ENCODE data around the gene UNC119. TPM values are rescaled to one million over a fixed set of nuclear protein-coding genes. Genes with fewer than 3 reads are reported as not detected.

UNC119 gene
- total RNA-seq, 1 donor from 2014 or later = 21.9 TPM

DNA sequence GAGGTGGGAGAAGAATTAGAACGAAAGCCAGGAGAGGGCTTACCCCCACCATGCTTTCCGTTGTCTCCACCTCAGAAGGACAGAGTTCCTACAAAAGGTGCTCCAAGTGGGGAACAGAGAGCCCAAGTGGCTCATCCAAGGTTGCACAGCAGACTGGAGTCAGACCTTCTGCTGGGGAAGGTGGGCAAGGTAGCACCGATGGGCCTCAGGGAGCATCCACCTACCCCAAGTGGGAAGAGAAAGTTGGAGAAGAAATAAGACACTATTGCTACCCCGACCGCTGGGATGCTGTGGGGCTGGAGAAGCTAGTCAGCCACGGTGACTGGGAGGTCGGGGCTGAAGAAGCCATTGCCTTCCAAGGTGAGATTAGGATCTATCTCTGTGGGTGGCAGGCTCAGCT, 21.5 kb downstream of the UNC119 start:
- TF ChIP-seq, protein P1, sequence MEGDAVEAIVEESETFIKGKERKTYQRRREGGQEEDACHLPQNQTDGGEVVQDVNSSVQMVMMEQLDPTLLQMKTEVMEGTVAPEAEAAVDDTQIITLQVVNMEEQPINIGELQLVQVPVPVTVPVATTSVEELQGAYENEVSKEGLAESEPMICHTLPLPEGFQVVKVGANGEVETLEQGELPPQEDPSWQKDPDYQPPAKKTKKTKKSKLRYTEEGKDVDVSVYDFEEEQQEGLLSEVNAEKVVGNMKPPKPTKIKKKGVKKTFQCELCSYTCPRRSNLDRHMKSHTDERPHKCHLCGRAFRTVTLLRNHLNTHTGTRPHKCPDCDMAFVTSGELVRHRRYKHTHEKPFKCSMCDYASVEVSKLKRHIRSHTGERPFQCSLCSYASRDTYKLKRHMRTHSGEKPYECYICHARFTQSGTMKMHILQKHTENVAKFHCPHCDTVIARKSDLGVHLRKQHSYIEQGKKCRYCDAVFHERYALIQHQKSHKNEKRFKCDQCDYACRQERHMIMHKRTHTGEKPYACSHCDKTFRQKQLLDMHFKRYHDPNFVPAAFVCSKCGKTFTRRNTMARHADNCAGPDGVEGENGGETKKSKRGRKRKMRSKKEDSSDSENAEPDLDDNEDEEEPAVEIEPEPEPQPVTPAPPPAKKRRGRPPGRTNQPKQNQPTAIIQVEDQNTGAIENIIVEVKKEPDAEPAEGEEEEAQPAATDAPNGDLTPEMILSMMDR (IDR thresholded peaks at IDR 0.05; ENCODE audit: insufficient read depth, low read length, severe bottlenecking) = no peak
- DNase-seq (ENCODE audit: low read depth) (no peak), FAIRE-seq (no peak)
- no peak overlapping the region for H3K4me3 ChIP-seq (ENCODE audit: low read depth, low read length)
- H3K27me3 ChIP-seq (ENCODE audit: control insufficient read depth, insufficient read depth, low read length) = no peaks in the 10 kb centered on the region
- peaks cover 1% of the 10 kb centered on the region for H3K36me3 ChIP-seq (ENCODE audit: control insufficient read depth, insufficient read depth, low read length)

DNA sequence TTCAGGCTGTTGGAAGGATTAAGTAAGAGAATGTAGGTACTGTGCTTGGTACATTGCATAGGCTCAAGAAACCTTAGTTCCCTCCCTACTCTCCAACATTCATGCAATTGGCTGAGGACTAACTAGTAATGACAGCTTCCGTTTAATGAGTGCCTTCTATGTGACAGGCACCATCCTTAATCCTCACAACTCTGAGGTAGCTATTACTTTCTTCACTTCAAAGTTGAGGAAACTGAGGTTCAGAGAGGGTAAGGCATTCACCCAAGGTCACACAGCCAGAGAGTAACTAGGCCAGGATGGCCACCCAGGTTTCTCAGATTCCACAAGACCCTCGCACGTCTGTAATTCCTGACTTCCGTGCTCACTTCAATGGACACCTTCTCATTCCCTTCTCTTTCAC, 22.2 kb downstream of the UNC119 start:
- DNase-seq (ENCODE audit: low read depth) = no peak
- H3K4me3 ChIP-seq (ENCODE audit: low read depth, low read length) = no peak overlapping the region
- no peaks in the 10 kb centered on the region for H3K27me3 ChIP-seq (ENCODE audit: control insufficient read depth, insufficient read depth, low read length)
- FAIRE-seq = no peak
- H3K36me3 ChIP-seq (ENCODE audit: control insufficient read depth, insufficient read depth, low read length) = peaks cover 1% of the 10 kb centered on the region
- TF ChIP-seq, protein P1 (IDR thresholded peaks at IDR 0.05; ENCODE audit: insufficient read depth, low read length, severe bottlenecking) = no peak

DNA sequence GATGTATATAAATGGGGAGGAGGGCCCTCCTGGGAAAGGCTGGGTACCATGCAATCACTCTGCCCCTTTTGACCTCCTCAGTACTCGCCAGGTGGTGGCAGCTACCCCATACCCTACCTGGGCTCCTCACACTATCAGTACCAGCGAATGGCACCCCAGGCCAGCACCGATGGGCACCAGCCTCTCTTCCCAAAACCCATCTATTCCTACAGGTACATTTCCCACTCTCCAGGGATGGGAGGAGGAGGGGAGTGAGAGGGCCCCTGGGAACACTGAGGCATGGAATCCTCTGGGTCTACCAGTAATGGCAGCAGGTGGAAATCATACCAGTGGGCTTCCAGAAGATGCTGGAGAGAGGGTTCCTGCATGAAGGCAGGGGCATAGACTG, 23.4 kb downstream of the UNC119 start:
- FAIRE-seq = no peak
- TF ChIP-seq, protein P1 (IDR thresholded peaks at IDR 0.05; ENCODE audit: insufficient read depth, low read length, severe bottlenecking) = no peak
- DNase-seq (ENCODE audit: low read depth) = no peak
- Histone ChIP-seq H3K4me3 (ENCODE audit: low read depth, low read length) (no peak overlapping the region), H3K27me3 (ENCODE audit: control insufficient read depth, insufficient read depth, low read length) (no peaks in the 10 kb centered on the region), H3K36me3 (ENCODE audit: control insufficient read depth, insufficient read depth, low read length) (no peaks in the 10 kb centered on the region)

DNA sequence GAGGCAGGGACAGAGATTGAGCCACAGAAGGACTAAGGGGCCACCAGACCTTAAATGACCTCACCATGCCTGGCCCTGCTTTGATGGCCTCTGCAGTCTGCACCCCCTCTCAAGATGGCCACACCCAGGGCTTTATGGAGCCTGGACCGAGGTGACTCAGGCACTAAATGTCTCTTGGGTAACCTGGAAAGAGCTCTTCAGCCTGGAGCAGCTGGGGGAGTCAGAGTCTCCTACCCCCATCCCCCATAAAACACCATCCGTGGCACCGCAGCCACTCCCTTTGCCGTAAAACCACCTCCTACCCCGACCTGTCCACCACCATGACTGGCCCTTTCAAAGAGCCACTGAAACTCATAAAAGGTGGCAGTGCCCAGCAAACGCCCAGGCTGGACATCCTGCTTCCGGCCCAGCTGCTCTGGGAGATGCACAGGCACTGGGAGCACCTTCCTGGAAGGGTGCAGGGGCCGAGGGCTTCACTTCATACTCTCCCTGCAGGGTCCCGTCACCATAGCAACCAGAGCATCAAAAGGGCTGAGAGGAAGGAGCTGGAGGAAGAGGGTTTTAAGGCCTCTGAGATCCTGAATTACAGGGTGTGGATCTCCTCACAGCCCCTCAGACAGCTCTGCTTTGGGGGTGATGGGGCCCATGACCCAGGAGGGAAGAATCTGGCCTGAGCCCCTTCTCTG, 24.0 kb downstream of the UNC119 start:
- peak; percentile 51 for DNase-seq (ENCODE audit: low read depth)
- Histone ChIP-seq H3K27me3 (ENCODE audit: control insufficient read depth, insufficient read depth, low read length) (no peaks in the 10 kb centered on the region), H3K4me3 (ENCODE audit: low read depth, low read length) (no peak overlapping the region), H3K36me3 (ENCODE audit: control insufficient read depth, insufficient read depth, low read length) (no peaks in the 10 kb centered on the region)
- TF ChIP-seq, protein P1 (IDR thresholded peaks at IDR 0.05; ENCODE audit: insufficient read depth, low read length, severe bottlenecking) = no peak
- FAIRE-seq = no peak

DNA sequence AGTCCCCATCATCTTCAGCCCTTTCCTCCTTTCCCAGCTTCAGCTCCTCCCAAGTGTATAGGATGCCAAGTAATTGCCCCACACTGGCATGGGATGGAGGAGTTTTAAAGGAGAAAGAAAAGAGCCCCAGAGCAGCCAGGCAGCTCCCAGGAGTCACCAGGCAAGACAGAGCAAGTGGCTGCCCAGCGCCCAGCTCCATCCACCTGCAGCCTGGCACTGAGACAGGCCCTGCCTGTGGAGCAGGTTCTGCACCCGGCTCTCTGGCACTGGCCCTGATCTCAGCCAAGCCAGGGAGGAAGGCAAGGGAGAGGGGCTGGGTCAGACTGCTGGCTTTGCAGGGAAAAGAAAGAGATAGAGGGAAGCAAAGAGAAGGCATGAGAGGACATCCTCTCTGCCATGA, 24.6 kb downstream of the UNC119 start:
- no peaks in the 10 kb centered on the region for H3K27me3 ChIP-seq (ENCODE audit: control insufficient read depth, insufficient read depth, low read length)
- no peak overlapping the region for H3K4me3 ChIP-seq (ENCODE audit: low read depth, low read length)
- TF ChIP-seq, protein P1 (IDR thresholded peaks at IDR 0.05; ENCODE audit: insufficient read depth, low read length, severe bottlenecking) = no peak
- no peaks in the 10 kb centered on the region for H3K36me3 ChIP-seq (ENCODE audit: control insufficient read depth, insufficient read depth, low read length)
- DNase-seq (ENCODE audit: low read depth) = peak; percentile 64
- FAIRE-seq = peak; percentile 23

DNA sequence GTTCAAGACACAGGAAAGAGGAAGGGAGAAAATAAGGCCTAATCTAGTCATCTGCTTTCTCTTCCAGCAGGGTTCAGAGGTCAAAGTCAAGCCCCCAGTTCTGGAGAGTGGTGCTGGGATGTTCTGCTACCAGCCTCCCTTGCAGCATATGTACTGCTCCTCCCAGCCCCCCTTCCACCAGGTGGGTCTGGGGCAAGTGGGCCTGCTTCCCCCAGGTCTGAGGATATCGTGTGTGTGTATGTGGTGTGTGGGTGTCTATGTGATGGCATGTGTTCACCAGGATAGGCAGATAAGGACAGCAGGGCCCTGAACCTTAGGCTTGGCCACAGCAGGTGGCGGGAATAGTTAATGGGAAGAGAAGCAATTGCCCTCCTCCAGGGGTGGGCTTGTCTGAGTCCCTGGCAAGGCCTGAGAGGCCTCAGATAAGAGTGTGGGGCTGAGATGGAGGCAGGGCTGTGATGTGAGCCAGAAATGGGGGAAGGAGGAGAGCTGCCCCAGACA, 25.2 kb downstream of the UNC119 start:
- TF ChIP-seq, protein P1 (IDR thresholded peaks at IDR 0.05; ENCODE audit: insufficient read depth, low read length, severe bottlenecking) = no peak
- no peaks in the 10 kb centered on the region for H3K36me3 ChIP-seq (ENCODE audit: control insufficient read depth, insufficient read depth, low read length)
- no peak overlapping the region for H3K4me3 ChIP-seq (ENCODE audit: low read depth, low read length)
- FAIRE-seq = no peak
- no peaks in the 10 kb centered on the region for H3K27me3 ChIP-seq (ENCODE audit: control insufficient read depth, insufficient read depth, low read length)
- DNase-seq (ENCODE audit: low read depth) = no peak

Measured in bronchial epithelial cell (primary cell).